HepG2 (cell line): ENCODE measurements around the gene JMJD4. TPM values are rescaled to one million over a fixed set of nuclear protein-coding genes. Genes with fewer than 3 reads are reported as not detected.
A peak's percentile ranks its signal among the peaks of the same experiment; 100 is the strongest.

Experiments
- AHR ChIP-seq: IDR thresholded peaks from 2 replicates; pipeline ENCODE4 v1.6.1; 2018; ENCODE audit warnings: missing genetic modification reagents, missing compliant biosample characterization
- CEBPG ChIP-seq: IDR thresholded peaks from 2 replicates; pipeline ENCODE4 v1.6.1; 2016
- CHD4 ChIP-seq: fragments of 200-600 bp; sonication (generic); IDR thresholded peaks from 2 replicates; pipeline ENCODE4 v1.7.0; 2017; ENCODE audit warnings: mild to moderate bottlenecking, low read length, borderline replicate concordance
- CREM ChIP-seq, 2 experiments: sonication (generic) in 1 of 2; formaldehyde crosslinking in 1 of 2; IDR thresholded peaks; 2 replicates each; pipeline versions ENCODE4 v1.4.0 to v1.6.1; 2016 to 2020; ENCODE audit warnings: antibody characterized with exemption in 1 of 2, mild to moderate bottlenecking in 1 of 2, missing genetic modification reagents in 1 of 2
- LRRFIP1 ChIP-seq: sonication (generic); formaldehyde crosslinking; conservative IDR thresholded peaks from 2 replicates; pipeline ENCODE4 v1.4.0; 2020; ENCODE audit warnings: missing genetic modification reagents
- REPIN1 ChIP-seq: sonication (generic); formaldehyde crosslinking; IDR thresholded peaks from 2 replicates; pipeline ENCODE4 v1.8.0; 2022; ENCODE audit warnings: missing genetic modification reagents, low read depth, mild to moderate bottlenecking, borderline replicate concordance
- SALL2 ChIP-seq: sonication (generic); formaldehyde crosslinking; IDR thresholded peaks from 2 replicates; pipeline ENCODE4 v1.8.1; 2023; ENCODE audit warnings: mild to moderate bottlenecking, missing genetic modification reagents, inconsistent platforms
- SP5 ChIP-seq: IDR thresholded peaks from 2 replicates; pipeline ENCODE4 v1.6.1; 2016; ENCODE audit warnings: low read depth, borderline replicate concordance
- THRA ChIP-seq: sonication (generic); formaldehyde crosslinking; IDR thresholded peaks from 2 replicates; pipeline ENCODE4 v1.4.0; 2020; ENCODE audit warnings: missing genetic modification reagents, borderline replicate concordance
- THYN1 ChIP-seq: sonication (generic); formaldehyde crosslinking; IDR thresholded peaks from 2 replicates; pipeline ENCODE4 v1.8.1; 2023; ENCODE audit warnings: low read depth, mild to moderate bottlenecking, moderate library complexity, missing genetic modification reagents, borderline replicate concordance
- TP53 ChIP-seq: sonication (generic); formaldehyde crosslinking; conservative IDR thresholded peaks from 2 replicates; pipeline ENCODE4 v1.4.0; 2020; ENCODE audit warnings: missing genetic modification reagents
- ZBTB7B ChIP-seq: sonication (generic); formaldehyde crosslinking; IDR thresholded peaks from 2 replicates; pipeline ENCODE4 v1.4.0; 2020; ENCODE audit warnings: missing genetic modification reagents
- ZC3H4 ChIP-seq: sonication (generic); formaldehyde crosslinking; IDR thresholded peaks from 2 replicates; pipeline ENCODE4 v1.4.0; 2020; ENCODE audit warnings: missing genetic modification reagents, borderline replicate concordance
- ZFYVE20 ChIP-seq: sonication (generic); formaldehyde crosslinking; IDR thresholded peaks from 2 replicates; pipeline ENCODE4 v1.8.0; 2023; ENCODE audit warnings: low read depth, mild to moderate bottlenecking, moderate library complexity, missing genetic modification reagents, borderline replicate concordance
- ZKSCAN5 ChIP-seq: sonication (generic); formaldehyde crosslinking; IDR thresholded peaks from 2 replicates; pipeline ENCODE4 v1.5.1; 2020; ENCODE audit warnings: mild to moderate bottlenecking, missing genetic modification reagents
- ZNF10 ChIP-seq: sonication (generic); formaldehyde crosslinking; IDR thresholded peaks from 2 replicates; pipeline ENCODE4 v1.4.0; 2020; ENCODE audit warnings: mild to moderate bottlenecking, low read depth, missing genetic modification reagents, borderline replicate concordance
- ZNF230 ChIP-seq: sonication (generic); formaldehyde crosslinking; IDR thresholded peaks from 2 replicates; pipeline ENCODE4 v1.4.0; 2020; ENCODE audit warnings: mild to moderate bottlenecking, missing genetic modification reagents
- ZNF275 ChIP-seq: sonication (generic); formaldehyde crosslinking; IDR thresholded peaks from 2 replicates; pipeline ENCODE4 v1.8.0; 2022; ENCODE audit warnings: missing genetic modification reagents, mild to moderate bottlenecking, inconsistent platforms, borderline replicate concordance
- ZNF773 ChIP-seq: sonication (generic); formaldehyde crosslinking; IDR thresholded peaks from 2 replicates; pipeline ENCODE4 v1.4.0; 2020; ENCODE audit warnings: missing genetic modification reagents, borderline replicate concordance
- ZNF777 ChIP-seq: sonication (generic); formaldehyde crosslinking; IDR thresholded peaks from 2 replicates; pipeline ENCODE4 v1.4.0; 2020; ENCODE audit warnings: missing genetic modification reagents
- ZNF83 ChIP-seq: sonication (generic); formaldehyde crosslinking; IDR thresholded peaks from 2 replicates; pipeline ENCODE4 v1.4.0; 2020; ENCODE audit warnings: missing genetic modification reagents, mild to moderate bottlenecking, borderline replicate concordance
- ZSCAN22 ChIP-seq: sonication (generic); formaldehyde crosslinking; IDR thresholded peaks from 2 replicates; pipeline ENCODE4 v1.4.0; 2020; ENCODE audit warnings: mild to moderate bottlenecking, missing genetic modification reagents
- ZSCAN5A ChIP-seq: sonication (generic); formaldehyde crosslinking; IDR thresholded peaks from 2 replicates; pipeline ENCODE4 v1.8.0; 2022; ENCODE audit warnings: mild to moderate bottlenecking, missing genetic modification reagents, borderline replicate concordance
- polyA plus RNA-seq, 8 experiments: library from polyadenylated mRNA; depleted of rRNA in 3 of 8; stranded (reverse) in 7 of 8; unstranded in 1 of 8; fragments of >200 nt; fragmentation: Illumina TruSeq in 4 of 8; extraction: Trizol in 4 of 8; gene quantifications; 2 replicates each; pipeline versions ENCODE4 v1.2.1 to v1.2.3, GENCODE V29; 2011 to 2016; ENCODE audit warnings: low read depth in 4 of 8, missing spikeins in 1 of 8, mixed read lengths in 1 of 8; ENCODE audit not compliant: insufficient read depth in 1 of 8
- total RNA-seq, 5 experiments: library from RNA; depleted of rRNA; stranded (reverse); fragments of >200 nt; fragmentation: Illumina TruSeq; extraction: Trizol; gene quantifications; 2 replicates each; pipeline ENCODE4 v1.2.3, GENCODE V29; 2016; ENCODE audit warnings: low read depth in 1 of 5

JMJD4 gene
- total and polyA plus RNA-seq, 2 of the 13 experiments (the other 11 are each of a cell fraction or from before 2014, with no cell fraction given), result 10.2 to 29.0 TPM

- TF ChIP-seq LRRFIP1 (no peak), CEBPG (CRISPR knock-in tag) (peak; percentile 32; the same call in 1 of the 2 replicates), ZKSCAN5 (CRISPR knock-in tag) (no peak), TP53 (CRISPR knock-in tag) (0 out of 2 replicates have a peak, but pooled peaks have one; percentile 79), CHD4 (no peak), ZNF777 (CRISPR knock-in tag) (peak; percentile 68), ZNF275 (CRISPR knock-in tag) (peak; percentile 97), SALL2 (CRISPR knock-in tag) (peak; percentile 98), AHR (CRISPR knock-in tag) (peak; percentile 89), ZNF230 (CRISPR knock-in tag) (peak; percentile 64; the same call in 1 of the 2 replicates), ZSCAN22 (0 out of 2 replicates have a peak, but pooled peaks have one; percentile 49), ZC3H4 (no peak), THRA (peak; percentile 62), CREM (IDR thresholded peaks at IDR 0.05) (peak; percentile 34), CREM (CRISPR knock-in tag; IDR thresholded peaks at IDR 0.05) (no peak), ZNF10 (no peak), ZFYVE20 (CRISPR knock-in tag) (peak; percentile 66; the same call in 1 of the 2 replicates), ZBTB7B (CRISPR knock-in tag) (peak; percentile 93), ZNF83 (no peak; the same call in 1 of the 2 replicates), THYN1 (CRISPR knock-in tag) (no peak), ZSCAN5A (CRISPR knock-in tag) (peak; percentile 96; the same call in 1 of the 2 replicates), SP5 (CRISPR knock-in tag) (peak; percentile 72), REPIN1 (CRISPR knock-in tag) (peak; percentile 94), ZNF773 (peak; percentile 26; the same call in 1 of the 2 replicates)
Observed at GRCh38 chr1:227734856-227735538, at the start of gene JMJD4, which contains the start of gene SNAP47 (continued).
